Tongue (tissue), 2 donors: ENCODE data around the gene GARIN5B. TPM values are rescaled to one million over a fixed set of nuclear protein-coding genes. Genes with fewer than 3 reads are reported as not detected.
"Not testable (repeated sequence)": the region's sequence is repeated elsewhere in the genome, so short reads cannot be mapped to it uniquely, and the experiment has no call there.

Experiments used
- DNase-seq: peaks from one replicate; pipeline ENCODE4 v3.0.0-alpha.2; 2015
- total RNA-seq: library from RNA; depleted of rRNA; stranded (reverse); fragments of >200 nt; gene quantifications from one replicate; pipeline ENCODE4 v1.2.3, GENCODE V29; 2014

The GARIN5B gene
- total RNA-seq, 1 donor from 2014 or later: not detected

- DNase-seq: no peak
Observed at GRCh38 chr19:55348317-55349034, 14.6 kb downstream of the GARIN5B start.

GRCh38 chr19:55347442-55348009 lies 15.5 kb downstream of the GARIN5B start:
- no peak for DNase-seq

GRCh38 chr19:55346725-55347441 lies 16.2 kb downstream of the GARIN5B start:
- no peak for DNase-seq

- peak; percentile 85 for DNase-seq
Observed at GRCh38 chr19:55345818-55346724, 17.0 kb downstream of the GARIN5B start.

- no peak for DNase-seq
Observed at GRCh38 chr19:55345101-55345817, 17.8 kb downstream of the GARIN5B start.

GRCh38 chr19:55344444-55344843 lies 18.6 kb downstream of the GARIN5B start:
- DNase-seq: peak; percentile 94

GRCh38 chr19:55341595-55342531 lies 21.2 kb downstream of the GARIN5B start:
- DNase-seq: no peak

GRCh38 chr19:55341171-55341588 lies 21.9 kb downstream of the GARIN5B start:
- DNase-seq: peak; percentile 93

GRCh38 chr19:55340784-55341147 lies 22.3 kb downstream of the GARIN5B start:
- no peak for DNase-seq

GRCh38 chr19:55339889-55340783 lies 22.9 kb downstream of the GARIN5B start:
- DNase-seq: peak; percentile 27

- DNase-seq: peak; percentile 100
Observed at GRCh38 chr19:55339105-55339888, 23.8 kb downstream of the GARIN5B start, which contains the start of gene KMT5C. KMT5C (plus strand) TSS chr19:55339876; CDS start chr19:55341937, 2,061 bp downstream.

- no peak for DNase-seq
Observed at GRCh38 chr19:55336101-55336500, 27.0 kb downstream of the GARIN5B start.

- no peak for DNase-seq
Observed at GRCh38 chr19:55333870-55334269, 29.2 kb downstream of the GARIN5B start.

GRCh38 chr19:55329791-55330190 lies 33.3 kb downstream of the GARIN5B start:
- not testable (repeated sequence) for DNase-seq

- DNase-seq: not testable (repeated sequence)
Observed at GRCh38 chr19:55328774-55329318, 34.2 kb downstream of the GARIN5B start.

GRCh38 chr19:55325172-55325571 lies 37.9 kb downstream of the GARIN5B start, which contains the start of gene TMEM150B:
TMEM150B (minus strand) TSS chr19:55325341; CDS start chr19:55321036, 4,305 bp downstream.
- DNase-seq: no peak

GRCh38 chr19:55324662-55325061 lies 38.4 kb downstream of the GARIN5B start:
- DNase-seq: no peak
